ENCODE results near the gene LRCOL1.

The LRCOL1 gene

GRCh38 chr12:132610866-132611602, 652 bp upstream of the LRCOL1 start:
- TF ChIP-seq CTCF (IDR thresholded peaks at IDR 0.05; ENCODE audit: low read length): no peak
- peaks cover 15% of the 10 kb centered on the region; the same call in 1 of the 2 replicates for H3K27me3 ChIP-seq (ENCODE audit: insufficient read depth, low read length)
- no peaks in the 10 kb centered on the region for H4K20me1 ChIP-seq (ENCODE audit: insufficient read depth, low read length)
- no peaks in the 10 kb centered on the region for H3K9me2 ChIP-seq (ENCODE audit: low read depth, low read length)
- no peak overlapping the region for H3K27ac ChIP-seq (ENCODE audit: low read depth, low read length, poor library complexity, severe bottlenecking)
- no peaks in the 10 kb centered on the region for H3K4me1 ChIP-seq (ENCODE audit: insufficient read depth, low read length, severe bottlenecking)
- no peak overlapping the region for H3K4me3 ChIP-seq (ENCODE audit: low read depth, low read length, poor library complexity, severe bottlenecking)
- no peak overlapping the region for H2AFZ ChIP-seq (ENCODE audit: low read length)
- H3K79me2 ChIP-seq (ENCODE audit: insufficient read depth, low read length): no peaks in the 10 kb centered on the region
- H3K36me3 ChIP-seq (ENCODE audit: insufficient read depth, low read length): no peaks in the 10 kb centered on the region; the same call in 1 of the 2 replicates
- H3K9me3 ChIP-seq (ENCODE audit: low read length): 0 out of 2 replicates have a peak, but pooled peaks cover 3% of the 10 kb centered on the region
- H3K4me2 ChIP-seq (ENCODE audit: low read length): no peak overlapping the region
- H3K9ac ChIP-seq (ENCODE audit: low read length): no peak overlapping the region
- no peaks in the 10 kb centered on the region for H3F3A ChIP-seq (ENCODE audit: insufficient read depth, low read length)

- 0 out of 2 replicates have a peak, but pooled peaks cover 3% of the 10 kb centered on the region for H3K9me3 ChIP-seq (ENCODE audit: low read length)
- H3F3A ChIP-seq (ENCODE audit: insufficient read depth, low read length): no peaks in the 10 kb centered on the region
- H3K27ac ChIP-seq (ENCODE audit: low read depth, low read length, poor library complexity, severe bottlenecking): no peak overlapping the region
- no peak overlapping the region for H3K4me3 ChIP-seq (ENCODE audit: low read depth, low read length, poor library complexity, severe bottlenecking)
- no peak overlapping the region for H3K9ac ChIP-seq (ENCODE audit: low read length)
- H4K20me1 ChIP-seq (ENCODE audit: insufficient read depth, low read length): no peaks in the 10 kb centered on the region
- H3K9me2 ChIP-seq (ENCODE audit: low read depth, low read length): no peaks in the 10 kb centered on the region
- H3K27me3 ChIP-seq (ENCODE audit: insufficient read depth, low read length): peaks cover 15% of the 10 kb centered on the region
- no peak overlapping the region for H3K4me2 ChIP-seq (ENCODE audit: low read length)
- H2AFZ ChIP-seq (ENCODE audit: low read length): no peak overlapping the region
- TF ChIP-seq EZH2 (IDR thresholded peaks at IDR 0.05; ENCODE audit: borderline replicate concordance, low read length) (no peak), CTCF (IDR thresholded peaks at IDR 0.05; ENCODE audit: low read length) (no peak)
- no peaks in the 10 kb centered on the region; the same call in 1 of the 2 replicates for H3K36me3 ChIP-seq (ENCODE audit: insufficient read depth, low read length)
- no peaks in the 10 kb centered on the region for H3K79me2 ChIP-seq (ENCODE audit: insufficient read depth, low read length)
- H3K4me1 ChIP-seq (ENCODE audit: insufficient read depth, low read length, severe bottlenecking): no peaks in the 10 kb centered on the region
These were observed 1.9 kb downstream of the LRCOL1 start for GRCh38 chr12:132608231-132609171.

DNA sequence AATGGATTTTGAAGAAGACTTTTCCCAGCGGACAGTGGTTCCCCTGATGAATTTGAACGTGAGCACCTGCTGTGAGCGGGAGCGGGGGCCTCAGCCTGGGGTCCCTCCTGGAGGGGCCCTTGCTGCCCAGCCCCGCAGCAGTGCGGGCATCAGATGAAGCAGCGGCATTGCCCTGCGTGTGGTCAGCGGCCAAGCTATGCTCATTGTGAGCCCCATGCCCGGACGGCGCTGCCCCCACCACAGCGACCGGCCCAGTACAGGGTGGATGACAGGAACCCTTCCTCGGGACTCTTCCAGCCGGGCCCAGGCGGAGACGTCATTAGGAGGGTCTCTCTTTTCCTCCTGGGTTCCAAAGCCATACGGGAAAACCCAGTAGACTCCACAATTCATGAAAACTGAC, 3.5 kb downstream of the LRCOL1 start:
- H3K27ac ChIP-seq (ENCODE audit: low read depth, low read length, poor library complexity, severe bottlenecking): no peak overlapping the region
- no peak overlapping the region for H3K4me3 ChIP-seq (ENCODE audit: low read depth, low read length, poor library complexity, severe bottlenecking)
- H3K9me3 ChIP-seq (ENCODE audit: low read length): 0 out of 2 replicates have a peak, but pooled peaks cover 2% of the 10 kb centered on the region
- H3K9me2 ChIP-seq (ENCODE audit: low read depth, low read length): no peaks in the 10 kb centered on the region
- H3K36me3 ChIP-seq (ENCODE audit: insufficient read depth, low read length): no peaks in the 10 kb centered on the region; the same call in 1 of the 2 replicates
- no peaks in the 10 kb centered on the region for H3F3A ChIP-seq (ENCODE audit: insufficient read depth, low read length)
- H3K27me3 ChIP-seq (ENCODE audit: insufficient read depth, low read length): peaks cover 14% of the 10 kb centered on the region
- H4K20me1 ChIP-seq (ENCODE audit: insufficient read depth, low read length): no peaks in the 10 kb centered on the region
- no peaks in the 10 kb centered on the region for H3K79me2 ChIP-seq (ENCODE audit: insufficient read depth, low read length)
- no peak for TF ChIP-seq EZH2 (IDR thresholded peaks at IDR 0.05; ENCODE audit: borderline replicate concordance, low read length)
- TF ChIP-seq CTCF (IDR thresholded peaks at IDR 0.05; ENCODE audit: low read length): no peak
- no peak overlapping the region for H2AFZ ChIP-seq (ENCODE audit: low read length)
- H3K4me1 ChIP-seq (ENCODE audit: insufficient read depth, low read length, severe bottlenecking): no peaks in the 10 kb centered on the region
- H3K9ac ChIP-seq (ENCODE audit: low read length): no peak overlapping the region
- H3K4me2 ChIP-seq (ENCODE audit: low read length): no peak overlapping the region
